ENCODE data around the gene PDSS2. TPM values are rescaled to one million over a fixed set of nuclear protein-coding genes. Genes with fewer than 3 reads are reported as not detected.

The PDSS2 gene
- total and polyA plus RNA-seq, 4 donors, result 10.5 to 20.9 (median 16.0) TPM

GRCh38 chr6:107116328-107116892, 343.0 kb downstream of the PDSS2 start:
- 4% methylated on average over 15 of the region's 15 CpGs for WGBS
- peak overlapping the region in 1 of 2 donors; percentile 46 for H3K27ac ChIP-seq (ENCODE audit: low read depth in 1 of 2, low read length in 2 of 2)

GRCh38 chr6:107115695-107116327, 343.6 kb downstream of the PDSS2 start:
- Histone ChIP-seq H3K9me3 (ENCODE audit: control insufficient read depth in 4 of 4, low read length in 3 of 4) (no peaks in the 10 kb centered on the region), H3K27me3 (ENCODE audit: control insufficient read depth in 4 of 4, insufficient read depth in 4 of 4, low read length in 3 of 4) (no peaks in the 10 kb centered on the region), H3K4me1 (ENCODE audit: control insufficient read depth in 4 of 4, insufficient read depth in 4 of 4, low read length in 3 of 4) (peaks cover 0 to 21% (median 16%) of the 10 kb centered on the region in 4 donors), H3K9ac (ENCODE audit: low read depth in 1 of 2, low read length in 2 of 2) (peak overlapping the region in 1 of 2 donors; percentile 30), H3K36me3 (ENCODE audit: control insufficient read depth in 4 of 4, insufficient read depth in 3 of 4, low read depth in 1 of 4, low read length in 3 of 4) (no peaks in the 10 kb centered on the region), H3K4me3 (ENCODE audit: low read depth in 1 of 3, low read length in 3 of 3) (peak overlapping the region; percentile 57 to 93 (median 70)), H3K27ac (ENCODE audit: low read depth in 1 of 2, low read length in 2 of 2) (peak overlapping the region; percentile 19 to 46)
- TF ChIP-seq NR2F2 (IDR thresholded peaks at IDR 0.05), result no peak
- TF ChIP-seq GABPA (IDR thresholded peaks at IDR 0.05 in 1 of 2, conservative IDR thresholded peaks at IDR 0.05 in 1 of 2), result no peak
- no peak for TF ChIP-seq JUND (IDR thresholded peaks at IDR 0.05)
- no peak for TF ChIP-seq YY1 (IDR thresholded peaks at IDR 0.05)
- TF ChIP-seq HNF4G (IDR thresholded peaks at IDR 0.05), result no peak
- no peak for TF ChIP-seq SP1 (IDR thresholded peaks at IDR 0.05)
- TF ChIP-seq, protein P1, sequence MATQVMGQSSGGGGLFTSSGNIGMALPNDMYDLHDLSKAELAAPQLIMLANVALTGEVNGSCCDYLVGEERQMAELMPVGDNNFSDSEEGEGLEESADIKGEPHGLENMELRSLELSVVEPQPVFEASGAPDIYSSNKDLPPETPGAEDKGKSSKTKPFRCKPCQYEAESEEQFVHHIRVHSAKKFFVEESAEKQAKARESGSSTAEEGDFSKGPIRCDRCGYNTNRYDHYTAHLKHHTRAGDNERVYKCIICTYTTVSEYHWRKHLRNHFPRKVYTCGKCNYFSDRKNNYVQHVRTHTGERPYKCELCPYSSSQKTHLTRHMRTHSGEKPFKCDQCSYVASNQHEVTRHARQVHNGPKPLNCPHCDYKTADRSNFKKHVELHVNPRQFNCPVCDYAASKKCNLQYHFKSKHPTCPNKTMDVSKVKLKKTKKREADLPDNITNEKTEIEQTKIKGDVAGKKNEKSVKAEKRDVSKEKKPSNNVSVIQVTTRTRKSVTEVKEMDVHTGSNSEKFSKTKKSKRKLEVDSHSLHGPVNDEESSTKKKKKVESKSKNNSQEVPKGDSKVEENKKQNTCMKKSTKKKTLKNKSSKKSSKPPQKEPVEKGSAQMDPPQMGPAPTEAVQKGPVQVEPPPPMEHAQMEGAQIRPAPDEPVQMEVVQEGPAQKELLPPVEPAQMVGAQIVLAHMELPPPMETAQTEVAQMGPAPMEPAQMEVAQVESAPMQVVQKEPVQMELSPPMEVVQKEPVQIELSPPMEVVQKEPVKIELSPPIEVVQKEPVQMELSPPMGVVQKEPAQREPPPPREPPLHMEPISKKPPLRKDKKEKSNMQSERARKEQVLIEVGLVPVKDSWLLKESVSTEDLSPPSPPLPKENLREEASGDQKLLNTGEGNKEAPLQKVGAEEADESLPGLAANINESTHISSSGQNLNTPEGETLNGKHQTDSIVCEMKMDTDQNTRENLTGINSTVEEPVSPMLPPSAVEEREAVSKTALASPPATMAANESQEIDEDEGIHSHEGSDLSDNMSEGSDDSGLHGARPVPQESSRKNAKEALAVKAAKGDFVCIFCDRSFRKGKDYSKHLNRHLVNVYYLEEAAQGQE (IDR thresholded peaks at IDR 0.05), result no peak
- under 1% methylated on average over 45 of the region's 45 CpGs for WGBS
- DNase-seq (ENCODE audit: low spot score), result peak; percentile 55

More at GRCh38 chr6:107116328-107116892, 343.0 kb downstream of the PDSS2 start:
- Histone ChIP-seq H3K4me1 (ENCODE audit: control insufficient read depth in 4 of 4, insufficient read depth in 4 of 4, low read length in 3 of 4) (peaks cover 0 to 21% (median 16%) of the 10 kb centered on the region in 4 donors), H3K9me3 (ENCODE audit: control insufficient read depth in 4 of 4, low read length in 3 of 4) (no peaks in the 10 kb centered on the region), H3K4me3 (ENCODE audit: low read depth in 1 of 3, low read length in 3 of 3) (peak overlapping the region; percentile 57 to 93 (median 70)), H3K36me3 (ENCODE audit: control insufficient read depth in 4 of 4, insufficient read depth in 3 of 4, low read depth in 1 of 4, low read length in 3 of 4) (no peaks in the 10 kb centered on the region), H3K9ac (ENCODE audit: low read depth in 1 of 2, low read length in 2 of 2) (peak overlapping the region in 1 of 2 donors; percentile 30), H3K27me3 (ENCODE audit: control insufficient read depth in 4 of 4, insufficient read depth in 4 of 4, low read length in 3 of 4) (no peaks in the 10 kb centered on the region)
- DNase-seq (ENCODE audit: low spot score), result peak; percentile 39
- no peak for TF ChIP-seq HNF4G (IDR thresholded peaks at IDR 0.05)
- no peak for TF ChIP-seq FOXA1 (IDR thresholded peaks at IDR 0.05)
- TF ChIP-seq, protein P2, sequence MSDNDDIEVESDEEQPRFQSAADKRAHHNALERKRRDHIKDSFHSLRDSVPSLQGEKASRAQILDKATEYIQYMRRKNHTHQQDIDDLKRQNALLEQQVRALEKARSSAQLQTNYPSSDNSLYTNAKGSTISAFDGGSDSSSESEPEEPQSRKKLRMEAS (IDR thresholded peaks at IDR 0.05), result peak; percentile 35
- no peak for TF ChIP-seq EGR1 (IDR thresholded peaks at IDR 0.05; ENCODE audit: low read depth in 2 of 2)

GRCh38 chr6:107114926-107115694, 344.3 kb downstream of the PDSS2 start, which contains the start of gene BEND3:
Gene BEND3 (minus strand): TSS chr6:107115515. CDS start chr6:107099285, 16,230 bp downstream.
- TF ChIP-seq HNF4A (conservative IDR thresholded peaks at IDR 0.05) (no peak), ATF3 (IDR thresholded peaks at IDR 0.05) (no peak), NR2F2 (IDR thresholded peaks at IDR 0.05) (no peak), GABPA (IDR thresholded peaks at IDR 0.05 in 1 of 2, conservative IDR thresholded peaks at IDR 0.05 in 1 of 2) (no peak), YY1 (IDR thresholded peaks at IDR 0.05) (no peak), HNF4G (IDR thresholded peaks at IDR 0.05) (no peak), FOXA2 (IDR thresholded peaks at IDR 0.05) (no peak), TAF1 (conservative IDR thresholded peaks at IDR 0.05) (no peak), EGR1 (IDR thresholded peaks at IDR 0.05; ENCODE audit: low read depth in 2 of 2) (no peak), RAD21 (IDR thresholded peaks at IDR 0.05) (no peak)
- TF ChIP-seq, protein P1 (IDR thresholded peaks at IDR 0.05), result no peak
- TF ChIP-seq, protein P2 (IDR thresholded peaks at IDR 0.05), result no peak
- H3K9me3 ChIP-seq (ENCODE audit: control insufficient read depth in 4 of 4, low read length in 3 of 4), result no peaks in the 10 kb centered on the region
- H3K36me3 ChIP-seq (ENCODE audit: control insufficient read depth in 4 of 4, insufficient read depth in 3 of 4, low read depth in 1 of 4, low read length in 3 of 4), result no peaks in the 10 kb centered on the region
- WGBS, result under 1% methylated on average over 109 of the region's 109 CpGs
- DNase-seq (ENCODE audit: low spot score), result peak; percentile 47
- H3K4me1 ChIP-seq (ENCODE audit: control insufficient read depth in 4 of 4, insufficient read depth in 4 of 4, low read length in 3 of 4), result peaks cover 0 to 21% (median 16%) of the 10 kb centered on the region in 4 donors
- peak within 1 kb of the TSS in 1 of 2 donors; percentile 30 for H3K9ac ChIP-seq (ENCODE audit: low read depth in 1 of 2, low read length in 2 of 2)
- peak within 1 kb of the TSS; percentile 57 to 93 (median 70) for H3K4me3 ChIP-seq (ENCODE audit: low read depth in 1 of 3, low read length in 3 of 3)
- H3K27me3 ChIP-seq (ENCODE audit: control insufficient read depth in 4 of 4, insufficient read depth in 4 of 4, low read length in 3 of 4), result no peaks in the 10 kb centered on the region
- H3K27ac ChIP-seq (ENCODE audit: low read depth in 1 of 2, low read length in 2 of 2), result peak within 1 kb of the TSS; percentile 39 to 65
